Measurements from ENCODE around the gene EIF3K. TPM values are rescaled to one million over a fixed set of nuclear protein-coding genes. Genes with fewer than 3 reads are reported as not detected.

The EIF3K gene
- total RNA-seq, 3 donors from 2014 or later = 370 to 409 (median 401) TPM

DNA sequence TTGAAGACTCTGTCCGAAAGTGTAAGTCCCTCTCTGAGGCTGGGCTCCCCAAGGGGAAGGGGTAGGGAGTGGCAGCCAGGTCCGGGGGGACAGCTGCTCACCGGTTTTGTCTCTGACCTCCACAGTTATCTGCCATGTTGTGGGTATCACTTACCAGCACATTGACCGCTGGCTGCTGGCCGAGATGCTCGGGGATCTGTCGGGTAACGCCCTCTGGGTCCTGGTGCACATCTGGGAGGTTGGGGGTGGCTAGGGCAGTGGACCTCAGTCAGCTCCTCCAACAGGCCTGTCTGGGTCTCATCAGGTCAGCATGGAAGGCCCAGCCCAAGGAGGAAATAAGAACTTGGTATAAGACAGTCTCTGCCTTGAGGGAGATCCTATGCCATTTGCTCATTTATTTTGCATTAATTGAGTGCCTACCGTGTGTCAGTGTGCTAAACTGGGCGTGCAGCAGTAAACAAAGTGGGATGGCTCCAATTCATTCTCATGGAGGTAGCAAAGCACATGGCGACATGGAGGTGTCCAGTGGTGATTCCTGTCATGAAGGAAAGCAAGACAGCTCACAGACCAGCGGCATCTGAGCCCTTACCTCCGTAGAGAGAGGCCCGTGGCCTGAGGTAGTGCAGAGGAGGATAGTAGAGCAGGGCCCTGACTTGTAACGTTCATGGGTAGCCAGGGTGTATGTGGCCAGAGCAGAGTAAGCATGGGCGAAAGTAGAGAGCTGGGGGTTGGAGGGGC, 13.7 kb downstream of the EIF3K start:
- no peak for ATAC-seq
- H3K9me3 Mint-ChIP-seq = no peaks in the 10 kb centered on the region
- H3K4me1 Mint-ChIP-seq (ENCODE audit: low read depth) = peaks cover 24% of the 10 kb centered on the region
- H3K4me3 Mint-ChIP-seq = no peak overlapping the region
- no peaks in the 10 kb centered on the region for H3K27me3 Mint-ChIP-seq (ENCODE audit: low read depth)
- peaks cover 31% of the 10 kb centered on the region for H3K36me3 Mint-ChIP-seq (ENCODE audit: insufficient read depth)
- DNase-seq = no peak

DNA sequence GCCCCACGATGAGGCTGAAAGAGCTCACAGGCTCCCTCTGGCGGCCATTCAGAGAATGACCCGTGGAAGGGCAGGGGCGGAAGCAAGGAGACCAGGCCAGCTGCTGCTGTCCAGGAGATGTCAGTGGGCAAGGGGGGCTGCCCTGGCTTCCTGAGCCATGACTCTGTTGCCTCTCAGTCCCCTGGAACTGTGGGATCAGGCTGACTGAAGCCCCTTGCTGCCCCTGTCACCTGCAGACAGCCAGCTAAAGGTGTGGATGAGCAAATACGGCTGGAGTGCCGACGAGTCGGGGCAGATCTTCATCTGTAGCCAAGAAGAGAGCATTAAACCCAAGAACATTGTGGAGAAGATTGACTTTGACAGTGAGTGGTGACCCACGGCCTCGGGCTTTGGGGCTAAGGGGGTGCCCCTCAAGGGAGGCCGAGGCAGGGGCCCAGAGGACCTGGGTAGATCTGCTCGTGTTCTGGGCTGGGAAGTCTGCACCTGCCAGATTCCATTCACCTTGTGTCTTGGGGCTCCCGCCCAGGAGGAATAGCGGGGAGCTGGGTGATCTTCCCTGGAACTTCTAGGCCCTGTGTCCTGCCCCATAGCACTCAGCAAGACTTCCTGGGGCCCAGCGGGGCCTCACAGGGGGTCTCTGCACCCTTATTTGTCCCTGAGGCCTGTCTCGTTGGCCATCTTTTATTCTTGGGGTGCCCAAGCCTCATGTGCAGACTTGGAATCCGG, 15.9 kb downstream of the EIF3K start:
- ATAC-seq = peak in 1 of 2 donors; percentile 29

DNA sequence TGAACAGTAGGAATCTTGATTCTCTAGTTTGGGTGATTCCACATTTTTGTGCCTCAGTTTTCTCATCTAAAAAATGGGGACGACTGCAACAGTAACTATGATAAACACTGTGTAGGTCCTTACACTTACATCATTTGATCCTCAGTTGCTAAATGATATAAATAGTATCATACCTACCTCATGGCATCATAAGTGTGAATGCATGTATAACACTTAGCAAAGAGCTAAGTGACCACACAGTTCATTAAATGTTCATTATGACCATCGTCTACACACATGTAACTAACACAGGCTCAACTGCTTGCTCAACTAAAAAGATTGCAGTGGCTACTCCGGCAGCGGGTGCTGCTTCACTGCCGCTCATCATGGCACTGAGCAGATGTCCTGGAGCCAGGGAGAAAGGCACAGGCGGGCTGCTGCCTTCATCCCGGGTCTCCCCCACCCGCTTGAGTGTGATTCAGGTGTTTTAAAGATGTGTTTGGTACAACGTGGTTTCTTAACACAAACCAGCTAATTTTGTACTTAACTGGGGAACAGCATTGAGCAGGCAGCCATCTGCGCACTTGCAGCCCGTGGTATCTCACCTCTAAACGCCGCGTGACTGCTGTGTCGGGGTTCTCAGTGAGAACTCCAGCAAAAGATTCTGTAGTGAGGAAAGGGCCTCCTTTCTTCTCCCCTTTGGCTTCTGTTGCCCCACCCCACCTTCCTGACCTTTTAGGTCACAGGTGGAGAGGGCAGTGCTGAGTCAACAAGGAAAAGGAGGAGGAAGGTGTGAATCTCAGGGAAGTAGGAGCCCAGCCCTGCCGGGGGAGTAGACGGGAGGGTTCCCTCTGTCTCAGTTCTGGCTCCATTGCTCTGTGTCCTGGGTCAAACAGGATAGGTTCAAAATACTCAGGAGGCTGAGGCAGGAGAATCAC, 16.8 kb downstream of the EIF3K start:
- Mint-ChIP-seq H3K36me3 (ENCODE audit: insufficient read depth) (peaks cover 24% of the 10 kb centered on the region), H3K4me1 (ENCODE audit: low read depth) (peaks cover 24% of the 10 kb centered on the region), H3K9me3 (no peaks in the 10 kb centered on the region), H3K4me3 (no peak overlapping the region), H3K27me3 (ENCODE audit: low read depth) (no peaks in the 10 kb centered on the region)
- no peak for DNase-seq
- ATAC-seq = no peak

More for the DNA sequence above, 15.9 kb downstream of the EIF3K start:
- Mint-ChIP-seq H3K4me1 (ENCODE audit: low read depth) (peaks cover 24% of the 10 kb centered on the region), H3K36me3 (ENCODE audit: insufficient read depth) (peaks cover 24% of the 10 kb centered on the region), H3K27me3 (ENCODE audit: low read depth) (no peaks in the 10 kb centered on the region), H3K9me3 (no peaks in the 10 kb centered on the region), H3K4me3 (no peak overlapping the region)
- DNase-seq = peak; percentile 69

DNA sequence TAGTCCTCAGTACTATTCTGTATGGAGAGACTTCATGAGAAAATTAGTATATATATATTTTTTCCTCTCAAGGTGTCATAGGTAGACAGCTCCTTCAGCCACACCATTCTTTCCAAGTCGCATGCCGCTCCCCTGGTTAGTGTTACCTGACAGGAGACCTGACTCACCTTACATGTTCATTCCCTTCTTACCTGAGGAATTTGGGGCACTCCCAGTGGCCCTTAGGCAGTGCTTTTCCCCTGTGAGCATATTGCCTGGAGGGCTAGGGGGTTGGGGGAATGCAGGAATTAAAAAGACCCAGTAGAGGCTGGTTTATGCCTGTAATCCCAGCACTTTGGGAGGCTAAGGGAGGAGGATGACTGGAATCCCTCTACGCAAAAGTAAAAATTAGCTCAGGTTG, 19.5 kb downstream of the EIF3K start:
- DNase-seq = no peak
- Mint-ChIP-seq H3K4me3 (no peak overlapping the region), H3K4me1 (ENCODE audit: low read depth) (peaks cover 27% of the 10 kb centered on the region), H3K9me3 (no peaks in the 10 kb centered on the region), H3K36me3 (ENCODE audit: insufficient read depth) (peaks cover 13% of the 10 kb centered on the region), H3K27me3 (ENCODE audit: low read depth) (no peaks in the 10 kb centered on the region)
- ATAC-seq = no peak

DNA sequence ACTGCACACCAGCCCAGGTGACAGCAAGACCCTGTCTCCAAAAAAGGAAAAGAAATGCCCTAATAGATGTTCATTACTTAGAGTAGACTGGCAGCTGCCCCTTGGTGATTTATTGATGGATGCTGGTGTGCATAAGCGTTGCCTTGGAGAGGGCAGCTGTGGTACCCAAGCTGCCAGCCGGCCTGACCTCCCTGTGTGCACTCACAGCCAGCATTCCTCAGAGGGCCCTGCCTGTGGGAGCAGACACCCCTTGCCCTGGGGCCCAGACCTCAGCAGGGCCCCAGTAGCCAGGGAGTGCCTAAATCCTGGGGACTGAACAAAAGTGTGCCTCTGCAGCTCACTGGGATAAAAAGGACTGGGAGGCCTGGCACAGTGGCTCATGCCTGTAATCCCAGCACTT, 20.7 kb downstream of the EIF3K start:
- H3K27me3 Mint-ChIP-seq (ENCODE audit: low read depth) = no peaks in the 10 kb centered on the region
- H3K4me3 Mint-ChIP-seq = no peak overlapping the region
- peaks cover 24% of the 10 kb centered on the region for H3K4me1 Mint-ChIP-seq (ENCODE audit: low read depth)
- ATAC-seq (no peak), DNase-seq (no peak)
- H3K36me3 Mint-ChIP-seq (ENCODE audit: insufficient read depth) = peaks cover 10% of the 10 kb centered on the region
- H3K9me3 Mint-ChIP-seq = no peaks in the 10 kb centered on the region

DNA sequence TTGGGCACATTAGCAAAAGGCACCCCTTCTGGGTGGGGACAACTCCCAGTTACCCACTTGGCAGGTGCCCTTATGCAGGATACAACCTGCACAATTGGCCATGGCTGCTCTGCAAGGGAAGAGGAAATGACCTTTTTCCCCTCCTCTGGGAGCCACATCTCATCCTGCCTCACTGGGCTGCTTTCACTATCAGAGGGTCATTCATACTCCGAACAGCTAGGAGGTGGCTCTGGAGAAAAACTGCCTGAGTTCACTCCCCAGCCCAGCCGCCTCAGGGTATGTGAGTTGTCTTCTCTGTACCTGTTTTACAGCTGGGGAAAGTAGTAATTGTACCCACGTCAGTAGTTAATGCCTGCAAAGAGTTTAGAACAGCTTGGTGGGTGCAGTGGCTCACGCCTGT, 21.4 kb downstream of the EIF3K start:
- peaks cover 20% of the 10 kb centered on the region for H3K4me1 Mint-ChIP-seq (ENCODE audit: low read depth)
- H3K36me3 Mint-ChIP-seq (ENCODE audit: insufficient read depth) = peaks cover 6% of the 10 kb centered on the region
- ATAC-seq = no peak
- no peaks in the 10 kb centered on the region for H3K27me3 Mint-ChIP-seq (ENCODE audit: low read depth)
- H3K4me3 Mint-ChIP-seq = no peak overlapping the region
- no peaks in the 10 kb centered on the region for H3K9me3 Mint-ChIP-seq
- no peak for DNase-seq

DNA sequence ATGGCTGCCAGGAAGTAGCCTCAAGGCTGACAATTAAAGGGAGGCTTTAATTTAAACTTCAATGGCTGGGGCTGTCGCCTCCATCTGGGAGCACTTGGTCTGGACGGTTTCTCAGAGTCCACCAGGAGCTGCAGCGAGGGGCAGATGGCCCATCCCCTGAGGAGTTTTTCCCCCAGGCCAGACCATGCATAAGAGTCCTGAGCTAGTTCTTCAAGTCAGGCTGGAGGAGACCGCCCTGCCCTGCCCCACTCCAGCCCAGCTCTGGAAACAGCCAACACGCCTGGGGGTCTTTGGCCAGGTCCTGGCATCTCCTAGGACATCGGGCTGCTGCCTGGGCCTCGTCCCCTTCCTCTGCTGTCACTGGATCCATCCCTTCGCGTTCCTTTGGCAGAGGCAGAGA, 23.2 kb downstream of the EIF3K start:
- H3K27me3 Mint-ChIP-seq (ENCODE audit: low read depth) = no peaks in the 10 kb centered on the region
- H3K9me3 Mint-ChIP-seq = no peaks in the 10 kb centered on the region
- no peak overlapping the region for H3K4me3 Mint-ChIP-seq
- H3K36me3 Mint-ChIP-seq (ENCODE audit: insufficient read depth) = no peaks in the 10 kb centered on the region
- DNase-seq = no peak
- no peak for ATAC-seq
- peaks cover 5% of the 10 kb centered on the region for H3K4me1 Mint-ChIP-seq (ENCODE audit: low read depth)

DNA sequence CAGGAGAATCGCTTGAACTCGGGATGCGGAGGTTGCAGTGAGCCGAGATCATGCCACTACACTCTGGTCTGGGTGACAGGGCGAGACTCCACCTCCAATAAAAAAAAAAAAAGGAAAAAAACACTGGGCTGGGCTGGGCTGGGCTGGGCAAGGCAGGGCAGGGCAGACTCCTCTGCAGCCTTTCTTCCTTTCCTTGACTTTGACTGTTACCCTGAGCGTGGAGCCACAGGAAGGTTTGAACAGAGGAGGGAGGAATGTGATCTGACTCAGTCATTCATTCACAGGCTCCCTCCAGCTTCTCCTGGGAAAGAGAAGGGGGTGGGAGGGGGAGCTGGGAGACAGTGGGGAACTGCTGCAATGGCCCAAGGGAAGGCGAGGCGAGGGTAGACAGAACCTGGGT, 25.7 kb downstream of the EIF3K start:
- no peaks in the 10 kb centered on the region for H3K9me3 Mint-ChIP-seq

DNA sequence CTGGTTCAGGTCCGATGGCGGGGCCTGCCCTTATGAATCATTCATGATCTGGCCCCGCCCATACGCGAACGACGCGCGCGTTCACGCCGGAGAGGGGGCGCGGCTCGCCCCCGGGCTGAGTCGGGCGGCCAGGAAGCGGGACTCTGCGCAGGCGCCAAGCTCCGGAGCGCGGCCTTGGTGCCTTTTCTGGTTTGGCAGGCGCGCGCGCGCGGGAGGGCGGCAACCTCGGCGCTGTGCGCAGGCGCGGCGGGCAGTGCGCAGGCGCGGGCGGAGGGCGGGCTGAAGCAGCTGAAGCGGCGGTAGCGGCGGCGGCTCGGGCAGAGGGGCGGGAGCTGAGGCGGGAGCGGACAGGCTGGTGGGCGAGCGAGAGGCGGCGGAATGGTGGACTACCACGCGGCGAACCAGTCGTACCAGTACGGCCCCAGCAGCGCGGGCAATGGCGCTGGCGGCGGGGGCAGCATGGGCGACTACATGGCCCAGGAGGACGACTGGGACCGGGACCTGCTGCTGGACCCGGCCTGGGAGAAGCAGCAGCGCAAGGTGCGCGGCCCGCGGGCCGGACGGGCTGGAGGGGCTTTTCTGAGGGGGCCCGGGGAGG, 28.5 kb downstream of the EIF3K start, which contains the start of gene ACTN4:
Gene ACTN4 (plus strand): TSS at position 282 of the 598 bp plus-strand sequence. CDS start 97 bp downstream, at position 379.
- peak within 1 kb of the TSS; percentile 95 for H3K4me3 Mint-ChIP-seq
- peaks cover 40% of the 10 kb centered on the region for H3K4me1 Mint-ChIP-seq (ENCODE audit: low read depth)

More for the DNA sequence above, 25.7 kb downstream of the EIF3K start:
- ATAC-seq (no peak), DNase-seq (no peak)
- no peak overlapping the region for H3K4me3 Mint-ChIP-seq
- peaks cover 7% of the 10 kb centered on the region for H3K27me3 Mint-ChIP-seq (ENCODE audit: low read depth)
- peaks cover 17% of the 10 kb centered on the region for H3K4me1 Mint-ChIP-seq (ENCODE audit: low read depth)
- H3K36me3 Mint-ChIP-seq (ENCODE audit: insufficient read depth) = peaks cover 3% of the 10 kb centered on the region

DNA sequence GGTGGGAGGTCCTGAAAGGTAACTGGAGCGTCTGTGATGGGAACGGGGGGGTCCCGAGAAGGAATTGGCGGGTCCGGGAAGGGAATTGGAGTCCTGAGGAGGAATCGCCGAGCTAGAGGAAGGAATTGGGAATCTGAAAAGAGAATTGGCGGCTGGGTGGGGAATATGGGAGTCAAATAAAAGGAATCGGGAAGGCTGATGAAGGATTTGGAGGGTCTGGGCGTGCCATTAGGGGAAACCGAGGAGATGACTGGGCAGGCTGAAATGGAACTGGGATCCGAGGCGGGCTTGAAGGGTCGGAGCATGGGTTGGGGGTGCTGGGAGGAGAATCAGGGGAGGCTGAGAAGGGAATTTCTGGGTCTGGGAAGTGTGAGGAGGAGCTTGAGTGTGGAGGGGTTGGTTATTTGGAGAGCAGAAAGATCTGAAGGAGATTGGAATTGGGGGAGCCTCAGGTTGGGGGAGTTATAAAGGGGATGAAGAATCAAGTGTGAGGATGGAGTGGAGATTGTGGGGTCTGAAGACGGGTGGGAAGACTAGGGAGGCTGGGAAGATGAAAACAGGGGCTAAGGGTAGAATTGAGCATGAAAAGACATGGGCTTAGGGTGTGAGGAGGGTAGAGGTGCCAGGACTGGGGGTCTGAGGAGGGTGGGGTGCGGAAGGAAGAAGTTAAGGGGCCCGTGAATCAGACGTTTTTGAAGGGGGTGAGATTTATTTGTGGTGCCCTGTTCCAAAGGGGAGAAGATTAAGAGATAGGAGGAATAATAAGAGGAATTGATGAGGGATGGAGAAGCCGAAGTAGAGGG, 29.2 kb downstream of the EIF3K start:
- Mint-ChIP-seq H3K36me3 (ENCODE audit: insufficient read depth) (peaks cover 3% of the 10 kb centered on the region), H3K9me3 (no peaks in the 10 kb centered on the region), H3K4me1 (ENCODE audit: low read depth) (peaks cover 46% of the 10 kb centered on the region), H3K4me3 (peak overlapping the region; percentile 95), H3K27me3 (ENCODE audit: low read depth) (peaks cover 10% of the 10 kb centered on the region)
- ATAC-seq (no peak), DNase-seq (no peak)

More for the DNA sequence above, 28.5 kb downstream of the EIF3K start, which contains the start of gene ACTN4:
- DNase-seq (peak; percentile 100), ATAC-seq (peak; percentile 89 to 92)
- no peaks in the 10 kb centered on the region for H3K9me3 Mint-ChIP-seq
- peaks cover 10% of the 10 kb centered on the region for H3K27me3 Mint-ChIP-seq (ENCODE audit: low read depth)
- peaks cover 3% of the 10 kb centered on the region for H3K36me3 Mint-ChIP-seq (ENCODE audit: insufficient read depth)

DNA sequence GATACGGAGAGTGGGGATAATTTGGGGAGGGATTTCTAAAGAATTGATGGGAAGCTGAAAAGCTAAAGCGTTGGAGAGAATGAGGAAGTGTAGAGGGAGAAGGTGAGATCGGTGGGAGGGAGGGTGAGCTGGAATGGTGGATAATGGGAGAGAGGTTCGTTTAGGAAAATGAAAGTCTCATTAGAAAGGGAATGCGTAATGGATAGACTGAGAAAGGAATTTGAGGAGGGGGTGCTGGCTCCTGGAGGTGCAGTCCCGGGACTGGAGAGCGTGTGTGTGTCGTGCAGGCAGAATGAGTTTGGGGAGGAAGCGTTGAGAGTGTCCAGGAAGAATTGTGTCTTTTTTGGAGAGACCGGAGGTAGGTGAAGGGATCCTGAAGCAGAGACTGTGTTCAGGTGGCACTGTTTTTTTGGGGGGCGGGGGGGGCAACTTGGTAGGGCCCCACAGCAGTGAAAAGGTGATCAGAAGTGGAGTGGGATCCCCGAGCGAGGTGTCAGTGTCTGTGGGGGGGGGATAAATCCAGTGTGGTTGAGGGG, 29.8 kb downstream of the EIF3K start:
- H3K27me3 Mint-ChIP-seq (ENCODE audit: low read depth) = peaks cover 10% of the 10 kb centered on the region
- ATAC-seq = no peak
- no peaks in the 10 kb centered on the region for H3K9me3 Mint-ChIP-seq
- peaks cover 52% of the 10 kb centered on the region for H3K4me1 Mint-ChIP-seq (ENCODE audit: low read depth)
- H3K4me3 Mint-ChIP-seq = peak overlapping the region; percentile 95
- no peak for DNase-seq
- H3K36me3 Mint-ChIP-seq (ENCODE audit: insufficient read depth) = peaks cover 7% of the 10 kb centered on the region

DNA sequence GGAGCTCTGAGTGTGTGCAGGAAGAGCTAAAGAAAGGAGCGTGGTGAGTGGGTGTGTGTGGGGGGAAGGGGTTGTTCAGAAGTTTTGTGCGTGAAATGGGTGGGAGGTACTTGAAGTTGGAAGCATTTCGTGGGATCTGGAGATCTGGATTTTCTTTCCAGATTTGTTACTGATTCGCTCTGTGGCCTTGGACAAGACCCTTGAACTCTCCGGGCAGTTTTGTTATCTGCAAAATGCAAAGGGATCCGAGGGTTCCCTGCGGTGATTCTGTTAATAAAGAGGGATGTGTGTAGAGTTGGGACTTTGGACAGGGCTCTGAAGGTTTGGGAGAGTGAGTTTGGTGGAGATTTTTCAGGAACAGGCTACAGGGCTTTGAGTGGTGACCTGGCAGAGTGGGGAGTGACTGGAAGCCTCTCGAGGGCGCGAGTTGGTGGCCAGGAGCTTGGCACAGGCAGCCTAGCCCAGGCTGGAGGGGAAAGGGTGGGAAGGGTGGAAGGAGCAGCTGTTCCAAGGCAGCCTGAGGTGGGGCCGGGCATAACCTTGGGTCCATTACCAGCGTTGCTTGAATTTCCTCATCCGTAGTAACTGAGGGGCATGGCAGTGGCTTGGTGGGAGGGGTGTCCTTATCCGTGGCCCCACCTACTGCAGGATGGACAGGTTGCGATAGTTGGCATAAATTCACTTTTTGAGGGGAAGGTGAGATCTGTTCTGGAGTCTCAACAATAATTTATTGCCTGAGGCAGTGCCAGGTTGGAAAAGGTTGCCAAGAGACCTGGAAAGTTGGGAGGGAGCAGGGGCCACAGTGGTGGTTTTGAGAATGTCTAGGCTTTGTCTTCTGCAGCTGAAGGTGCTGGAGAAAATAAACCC, 30.6 kb downstream of the EIF3K start:
- peaks cover 58% of the 10 kb centered on the region for H3K4me1 Mint-ChIP-seq (ENCODE audit: low read depth)
- ATAC-seq (no peak), DNase-seq (no peak)
- no peaks in the 10 kb centered on the region for H3K9me3 Mint-ChIP-seq
- peaks cover 7% of the 10 kb centered on the region for H3K36me3 Mint-ChIP-seq (ENCODE audit: insufficient read depth)
- peak overlapping the region; percentile 95 for H3K4me3 Mint-ChIP-seq
- peaks cover 10% of the 10 kb centered on the region for H3K27me3 Mint-ChIP-seq (ENCODE audit: low read depth)
